DND-41 (cell line): Measurements from ENCODE around the gene GUCY2F.

ENCODE experiments used
- ATAC-seq: fragments of 200-7000 bp; cut with Tn5 transposase; 3 replicates; pipeline ENCODE4 v1.9.1; 2021; ENCODE audit warnings: low read depth; ENCODE audit not compliant: insufficient read depth
- DNase-seq: peaks from one replicate; pipeline ENCODE4 v3.0.0-alpha.2; 2020
- H2AFZ ChIP-seq: 2 replicates; pipeline ENCODE4 v1.6.0; 2012; ENCODE audit warnings: low read depth, low read length
- H3K27ac ChIP-seq: 2 replicates; pipeline ENCODE4 v1.5.1; 2012; ENCODE audit warnings: low read length, inconsistent platforms
- H3K27me3 ChIP-seq: fragments of 200-600 bp; sonication (generic); 2 replicates; pipeline ENCODE4 v1.6.0; 2012; ENCODE audit warnings: low read length, mild to moderate bottlenecking, inconsistent platforms; ENCODE audit not compliant: insufficient read depth, poor library complexity
- H3K36me3 ChIP-seq: 2 replicates; pipeline ENCODE4 v1.5.1; 2012; ENCODE audit warnings: low read length, inconsistent platforms; ENCODE audit not compliant: insufficient read depth
- H3K4me1 ChIP-seq: 2 replicates; pipeline ENCODE4 v1.5.1; 2012; ENCODE audit warnings: mild to moderate bottlenecking, low read length; ENCODE audit not compliant: insufficient read depth
- H3K4me2 ChIP-seq: 2 replicates; pipeline ENCODE4 v1.6.0; 2012; ENCODE audit warnings: mild to moderate bottlenecking, moderate library complexity, low read length, inconsistent platforms; ENCODE audit not compliant: insufficient read depth
- H3K4me3 ChIP-seq, 2 experiments: fragments of 200-600 bp in 1 of 2; shearing (Covaris generic) in 1 of 2; 2 replicates each; pipeline ENCODE4 v1.5.1; 2012 to 2016; ENCODE audit warnings: inconsistent platforms in 2 of 2, low read length in 2 of 2, mild to moderate bottlenecking in 2 of 2, low read depth in 1 of 2, moderate library complexity in 1 of 2
- H3K79me2 ChIP-seq: 2 replicates; pipeline ENCODE4 v1.6.0; 2012; ENCODE audit warnings: low read length, inconsistent platforms; ENCODE audit not compliant: insufficient read depth
- H3K9ac ChIP-seq: 2 replicates; pipeline ENCODE4 v1.6.0; 2012; ENCODE audit warnings: low read depth, mild to moderate bottlenecking, inconsistent platforms, low read length, moderate library complexity
- H3K9me3 ChIP-seq: 2 replicates; pipeline ENCODE4 v1.5.1; 2012; ENCODE audit warnings: low read length, moderate library complexity, mild to moderate bottlenecking, inconsistent platforms; ENCODE audit not compliant: insufficient read depth, severe bottlenecking
- H4K20me1 ChIP-seq: 2 replicates; pipeline ENCODE4 v1.6.0; 2012; ENCODE audit warnings: low read length; ENCODE audit not compliant: insufficient read depth
- EZH2 ChIP-seq: IDR thresholded peaks from 3 replicates; pipeline ENCODE4 v1.6.1; 2012; ENCODE audit warnings: borderline replicate concordance, low read depth, mild to moderate bottlenecking, moderate library complexity, low read length, inconsistent platforms; ENCODE audit not compliant: severe bottlenecking
- TF ChIP-seq, protein P1 (sequence below): IDR thresholded peaks from 2 replicates; pipeline ENCODE4 v1.5.1; 2012; ENCODE audit warnings: borderline replicate concordance, low read length, moderate library complexity, mild to moderate bottlenecking; ENCODE audit not compliant: poor library complexity, severe bottlenecking; ENCODE audit errors: extremely low read depth

Gene GUCY2F

GRCh38 chrX:109344678-109345077 is 137.2 kb downstream of the GUCY2F start:
- DNase-seq (no peak), ATAC-seq (no peak)
- Histone ChIP-seq H2AFZ (no peak overlapping the region), H3K27me3 (no peaks in the 10 kb centered on the region), H3K9ac (no peak overlapping the region), H3K79me2 (no peaks in the 10 kb centered on the region), H4K20me1 (no peaks in the 10 kb centered on the region), H3K36me3 (no peaks in the 10 kb centered on the region), H3K4me2 (no peak overlapping the region), H3K4me1 (no peaks in the 10 kb centered on the region), H3K9me3 (no peaks in the 10 kb centered on the region), H3K27ac (no peak overlapping the region), H3K4me3 (no peak overlapping the region)
- TF ChIP-seq, protein P1, sequence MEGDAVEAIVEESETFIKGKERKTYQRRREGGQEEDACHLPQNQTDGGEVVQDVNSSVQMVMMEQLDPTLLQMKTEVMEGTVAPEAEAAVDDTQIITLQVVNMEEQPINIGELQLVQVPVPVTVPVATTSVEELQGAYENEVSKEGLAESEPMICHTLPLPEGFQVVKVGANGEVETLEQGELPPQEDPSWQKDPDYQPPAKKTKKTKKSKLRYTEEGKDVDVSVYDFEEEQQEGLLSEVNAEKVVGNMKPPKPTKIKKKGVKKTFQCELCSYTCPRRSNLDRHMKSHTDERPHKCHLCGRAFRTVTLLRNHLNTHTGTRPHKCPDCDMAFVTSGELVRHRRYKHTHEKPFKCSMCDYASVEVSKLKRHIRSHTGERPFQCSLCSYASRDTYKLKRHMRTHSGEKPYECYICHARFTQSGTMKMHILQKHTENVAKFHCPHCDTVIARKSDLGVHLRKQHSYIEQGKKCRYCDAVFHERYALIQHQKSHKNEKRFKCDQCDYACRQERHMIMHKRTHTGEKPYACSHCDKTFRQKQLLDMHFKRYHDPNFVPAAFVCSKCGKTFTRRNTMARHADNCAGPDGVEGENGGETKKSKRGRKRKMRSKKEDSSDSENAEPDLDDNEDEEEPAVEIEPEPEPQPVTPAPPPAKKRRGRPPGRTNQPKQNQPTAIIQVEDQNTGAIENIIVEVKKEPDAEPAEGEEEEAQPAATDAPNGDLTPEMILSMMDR = no peak
- TF ChIP-seq EZH2 = no peak

DNA sequence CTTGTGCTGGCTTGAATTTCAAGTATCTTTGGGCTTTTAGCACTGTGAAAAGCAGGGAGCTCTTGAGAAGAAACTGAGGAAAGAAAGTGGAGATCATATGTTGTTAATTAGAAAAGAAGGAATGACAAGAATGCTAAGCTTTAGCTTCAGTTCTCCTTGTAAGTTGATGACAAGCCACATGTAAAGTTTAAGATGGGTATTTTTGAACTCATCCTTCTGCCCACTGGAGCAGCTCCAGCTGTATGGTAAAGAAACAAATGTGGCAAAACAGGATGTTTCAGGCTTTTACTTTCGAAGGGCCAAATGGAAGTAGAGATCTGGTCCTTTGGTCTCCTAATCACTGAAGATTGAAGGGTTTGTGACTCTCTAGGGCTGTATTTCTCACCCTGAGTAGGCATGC is 137.8 kb downstream of the GUCY2F start:
- no peaks in the 10 kb centered on the region for H3K79me2 ChIP-seq
- no peak overlapping the region for H2AFZ ChIP-seq
- H3K36me3 ChIP-seq = no peaks in the 10 kb centered on the region
- no peak for TF ChIP-seq EZH2
- TF ChIP-seq, protein P1 = no peak
- H3K4me3 ChIP-seq = no peak overlapping the region
- no peak overlapping the region for H3K27ac ChIP-seq
- no peak overlapping the region for H3K9ac ChIP-seq
- H3K27me3 ChIP-seq = no peaks in the 10 kb centered on the region
- H3K9me3 ChIP-seq = no peaks in the 10 kb centered on the region
- no peak overlapping the region for H3K4me2 ChIP-seq
- H4K20me1 ChIP-seq = no peaks in the 10 kb centered on the region
- no peak for DNase-seq
- no peak for ATAC-seq
- no peaks in the 10 kb centered on the region for H3K4me1 ChIP-seq

- no peak for ATAC-seq
- H3K4me2 ChIP-seq = no peak overlapping the region
- TF ChIP-seq EZH2 = no peak
- TF ChIP-seq, protein P1 = no peak
Observed at GRCh38 chrX:109343671-109344070, 138.2 kb downstream of the GUCY2F start.

GRCh38 chrX:109336141-109336540 is 145.7 kb downstream of the GUCY2F start:
- H3K9me3 ChIP-seq = no peaks in the 10 kb centered on the region
- H3K36me3 ChIP-seq = no peaks in the 10 kb centered on the region
- no peak overlapping the region for H3K4me2 ChIP-seq
- no peak for DNase-seq
- no peaks in the 10 kb centered on the region for H4K20me1 ChIP-seq
- no peaks in the 10 kb centered on the region for H3K79me2 ChIP-seq
- no peak for ATAC-seq
- no peak overlapping the region for H3K27ac ChIP-seq
- H3K4me1 ChIP-seq = no peaks in the 10 kb centered on the region
- no peak overlapping the region for H3K4me3 ChIP-seq
- no peak overlapping the region for H3K9ac ChIP-seq
- TF ChIP-seq, protein P1 = no peak
- TF ChIP-seq EZH2 = no peak
- no peak overlapping the region for H2AFZ ChIP-seq
- no peaks in the 10 kb centered on the region for H3K27me3 ChIP-seq

More at GRCh38 chrX:109343671-109344070, 138.2 kb downstream of the GUCY2F start:
- H3K4me3 ChIP-seq = no peak overlapping the region
- no peak overlapping the region for H3K27ac ChIP-seq
- H3K9me3 ChIP-seq = no peaks in the 10 kb centered on the region
- H3K36me3 ChIP-seq = no peaks in the 10 kb centered on the region
- no peaks in the 10 kb centered on the region for H3K4me1 ChIP-seq
- DNase-seq = no peak
- no peaks in the 10 kb centered on the region for H3K79me2 ChIP-seq
- H4K20me1 ChIP-seq = no peaks in the 10 kb centered on the region
- no peaks in the 10 kb centered on the region for H3K27me3 ChIP-seq
- H2AFZ ChIP-seq = no peak overlapping the region
- no peak overlapping the region for H3K9ac ChIP-seq
